Ishikawa (cell line): ENCODE results near the gene ZNF674.

Experiments
- CREB1 ChIP-seq: IDR thresholded peaks from 2 replicates; pipeline ENCODE4 v1.6.1; 2012; ENCODE audit warnings: low read depth
- EP300 ChIP-seq: IDR thresholded peaks from 2 replicates; pipeline ENCODE4 v1.6.1; 2012; ENCODE audit warnings: borderline replicate concordance
- MAX ChIP-seq: IDR thresholded peaks from 2 replicates; pipeline ENCODE4 v1.6.1; 2012
- TCF12 ChIP-seq: IDR thresholded peaks from 2 replicates; pipeline ENCODE4 v1.6.1; 2012; ENCODE audit warnings: low read depth
- YY1 ChIP-seq: IDR thresholded peaks from 2 replicates; pipeline ENCODE4 v1.6.1; 2012; ENCODE audit warnings: low read depth

- TF ChIP-seq MAX = no peak
- no peak for TF ChIP-seq EP300
- no peak for TF ChIP-seq YY1
- TF ChIP-seq CREB1 = no peak
- no peak for TF ChIP-seq TCF12
Measured at GRCh38 chrX:46459603-46460002, 85.6 kb downstream of the ZNF674 start.
